HL-60/S4 (cell line): ENCODE measurements around the gene CLDN10.
"Not testable (repeated sequence)": the region's sequence is repeated elsewhere in the genome, so short reads cannot be mapped to it uniquely, and the experiment has no call there.

Source experiments
- in situ Hi-C: fragments of 300-500 bp; cut with MboI; formaldehyde crosslinking; loops from 2 replicates; pipeline ENCODE4 v1.14.3; 2022; ENCODE audit warnings: low sequenced_read_pairs

The CLDN10 gene

GRCh38 chr13:95540888-95541287 lies 11.6 kb upstream of the CLDN10 start:
- in situ Hi-C loops, result loop anchor here (25.0 kb wide), 1 partner anchor 296 kb away; no protein-coding TSS in a partner anchor

- in situ Hi-C loops, result loop anchor here (25.0 kb wide), 1 partner anchor 296 kb away; no protein-coding TSS in a partner anchor
These were observed 11.2 kb upstream of the CLDN10 start for GRCh38 chr13:95541308-95541707.

- in situ Hi-C loops, result loop anchor here (25.0 kb wide), 1 partner anchor 295 kb away; no protein-coding TSS in a partner anchor
These were observed 10.5 kb upstream of the CLDN10 start for GRCh38 chr13:95541911-95542474.

GRCh38 chr13:95544293-95544692 lies 8.2 kb upstream of the CLDN10 start:
- in situ Hi-C loops, result loop anchor here (25.0 kb wide), 1 partner anchor 293 kb away; no protein-coding TSS in a partner anchor

DNA sequence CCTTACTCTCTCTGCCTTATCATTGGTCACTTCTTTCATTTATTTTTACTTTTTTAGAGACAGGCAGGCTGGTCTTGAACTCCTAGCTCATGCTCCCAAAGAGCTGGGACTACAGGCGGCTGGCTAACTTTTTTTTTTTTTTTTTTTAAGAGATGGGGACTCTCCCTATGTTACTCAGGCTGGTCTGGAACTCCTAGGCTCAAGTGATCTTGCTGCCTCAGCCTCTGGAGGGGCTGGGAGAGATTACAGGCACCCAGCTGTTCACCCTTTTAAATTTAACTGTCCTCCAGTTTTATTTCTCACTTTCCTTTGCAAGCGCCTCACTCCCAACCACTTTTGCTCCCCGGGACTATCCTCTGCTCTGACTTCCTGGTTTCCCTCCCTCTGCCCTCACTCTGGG lies 5.6 kb upstream of the CLDN10 start:
- in situ Hi-C loops, result loop anchor here (25.0 kb wide), 1 partner anchor 290 kb away; no protein-coding TSS in a partner anchor

GRCh38 chr13:95547531-95548167 lies 4.9 kb upstream of the CLDN10 start:
- in situ Hi-C loops, result loop anchor here (25.0 kb wide), 1 partner anchor 290 kb away; no protein-coding TSS in a partner anchor

GRCh38 chr13:95552208-95552538 lies 347 bp upstream of the CLDN10 start:
- in situ Hi-C loops, result no loop called here

- in situ Hi-C loops, result no loop called here
These were observed 1.3 kb downstream of the CLDN10 start for GRCh38 chr13:95553581-95554385.

- in situ Hi-C loops, result no loop called here
These were observed 4.5 kb downstream of the CLDN10 start for GRCh38 chr13:95557013-95557412.

DNA sequence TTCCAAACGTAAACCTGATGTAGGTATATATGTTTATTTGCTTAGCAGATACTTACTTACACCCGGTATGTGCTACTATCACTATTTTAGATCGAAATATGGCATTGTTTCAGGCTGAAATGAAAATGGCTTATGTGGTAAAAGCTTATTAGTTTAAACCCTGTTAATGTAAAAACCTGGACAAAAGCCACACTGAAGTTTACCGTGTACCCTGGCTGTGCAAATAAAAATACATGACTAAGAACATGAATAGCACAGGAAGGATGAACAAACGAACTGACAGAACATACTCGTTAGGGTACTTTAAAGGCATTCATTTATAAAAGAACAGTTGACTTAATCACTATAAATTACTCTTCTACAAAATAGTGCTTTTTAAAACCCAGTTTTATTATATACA lies 6.6 kb downstream of the CLDN10 start:
- in situ Hi-C loops, result no loop called here

DNA sequence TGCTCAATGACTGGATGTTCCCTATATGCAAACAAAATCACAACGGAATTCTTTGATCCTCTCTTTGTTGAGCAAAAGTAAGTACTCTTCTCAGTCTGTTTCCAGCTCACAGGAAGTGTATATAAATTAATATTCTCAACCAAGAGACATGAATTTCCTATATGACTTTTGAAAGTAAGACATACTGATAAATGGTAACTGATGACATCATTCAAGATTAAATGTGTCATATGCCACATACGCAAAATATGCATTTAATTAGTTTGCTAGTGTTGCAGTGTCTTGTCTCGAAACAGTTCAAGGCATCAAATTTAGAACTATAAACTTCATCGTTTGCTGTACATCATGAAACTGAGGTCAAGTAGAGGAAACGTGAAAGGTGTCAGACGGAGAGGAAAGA lies 7.9 kb downstream of the CLDN10 start:
- in situ Hi-C loops, result no loop called here

- in situ Hi-C loops, result no loop called here
These were observed 11.6 kb downstream of the CLDN10 start for GRCh38 chr13:95564091-95564490.

DNA sequence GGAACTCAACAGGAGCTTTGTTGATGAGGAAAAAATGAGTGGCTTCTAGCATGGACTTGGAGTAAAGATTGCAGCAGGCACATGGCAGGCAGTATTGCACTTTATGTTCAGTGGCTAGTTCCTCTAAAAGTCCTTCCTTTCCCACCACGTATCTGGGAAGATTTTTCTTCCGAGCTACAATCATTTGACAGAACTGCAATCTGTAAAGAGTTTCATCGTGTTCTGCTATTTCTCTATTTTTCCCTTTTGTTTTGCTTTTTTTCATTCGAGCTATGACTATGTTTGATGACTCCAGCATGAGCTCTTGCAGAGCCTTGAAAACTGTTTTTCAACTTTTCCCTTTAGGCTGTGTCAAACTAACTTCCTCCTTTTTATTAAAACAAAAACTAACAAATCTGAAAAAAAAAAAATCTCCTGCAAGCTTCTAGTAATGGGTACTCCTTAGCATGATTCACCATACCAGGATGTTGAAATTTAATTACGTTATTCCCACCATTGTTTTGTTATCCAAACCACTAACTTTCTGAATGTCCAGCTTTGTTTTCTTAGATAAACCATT lies 12.3 kb downstream of the CLDN10 start:
- in situ Hi-C loops, result no loop called here

DNA sequence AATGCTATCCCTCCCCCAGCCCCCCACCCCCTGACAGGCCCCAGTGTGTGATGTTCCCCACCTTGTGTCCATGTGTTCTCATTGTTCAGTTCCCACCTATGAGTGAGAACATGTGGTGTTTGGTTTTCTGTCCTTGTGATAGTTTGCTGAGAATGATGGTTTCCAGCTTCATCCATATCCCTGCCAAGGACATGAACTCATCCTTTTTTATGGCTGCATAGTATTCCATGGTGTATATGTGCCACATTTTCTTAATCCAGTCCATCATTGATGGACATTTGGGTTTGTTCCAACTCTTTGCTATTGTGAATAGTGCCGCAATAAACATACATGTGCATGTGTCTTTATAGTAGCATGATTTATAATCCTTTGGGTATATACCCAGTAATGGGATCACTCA lies 13.2 kb downstream of the CLDN10 start:
- in situ Hi-C loops, result not testable (repeated sequence)

DNA sequence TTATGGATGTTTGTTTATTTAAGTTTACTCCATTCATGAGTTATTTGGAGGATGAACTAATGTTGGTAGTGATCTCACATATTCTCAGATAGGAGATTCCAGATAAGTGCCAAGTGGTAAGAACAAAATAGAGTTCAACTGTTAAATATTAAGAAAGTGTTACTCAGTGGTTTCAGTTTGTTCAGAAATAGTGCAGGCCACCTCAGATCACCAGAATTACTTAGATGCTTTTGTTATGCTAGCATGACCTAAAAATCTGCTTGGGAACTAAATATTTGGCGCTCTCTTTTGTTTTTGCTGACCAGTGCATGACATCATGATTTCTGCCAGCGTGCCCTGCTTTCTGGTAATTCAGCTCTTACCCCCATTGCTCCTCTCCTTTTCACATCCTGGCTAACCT lies 15.6 kb downstream of the CLDN10 start:
- in situ Hi-C loops, result no loop called here

DNA sequence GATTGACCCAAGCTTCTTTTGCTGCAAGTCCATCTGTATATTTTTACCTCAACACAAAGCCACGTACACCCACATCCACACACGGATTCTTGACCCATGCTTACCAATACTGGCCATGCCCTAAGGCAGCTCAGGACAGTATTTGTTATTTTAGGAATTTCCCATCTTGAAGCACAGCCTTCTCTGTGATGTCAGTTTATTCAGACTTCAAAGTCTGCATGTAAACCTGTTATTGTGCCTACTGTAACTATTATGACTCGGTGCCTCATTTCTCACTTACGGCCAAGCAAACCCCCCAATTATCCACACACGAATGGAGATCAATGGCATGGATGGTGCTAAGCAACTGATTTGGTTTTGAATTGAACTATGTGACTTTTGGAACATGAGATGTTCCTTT lies 17.5 kb downstream of the CLDN10 start:
- in situ Hi-C loops, result no loop called here

GRCh38 chr13:95571941-95572340 lies 19.4 kb downstream of the CLDN10 start:
- in situ Hi-C loops, result no loop called here

DNA sequence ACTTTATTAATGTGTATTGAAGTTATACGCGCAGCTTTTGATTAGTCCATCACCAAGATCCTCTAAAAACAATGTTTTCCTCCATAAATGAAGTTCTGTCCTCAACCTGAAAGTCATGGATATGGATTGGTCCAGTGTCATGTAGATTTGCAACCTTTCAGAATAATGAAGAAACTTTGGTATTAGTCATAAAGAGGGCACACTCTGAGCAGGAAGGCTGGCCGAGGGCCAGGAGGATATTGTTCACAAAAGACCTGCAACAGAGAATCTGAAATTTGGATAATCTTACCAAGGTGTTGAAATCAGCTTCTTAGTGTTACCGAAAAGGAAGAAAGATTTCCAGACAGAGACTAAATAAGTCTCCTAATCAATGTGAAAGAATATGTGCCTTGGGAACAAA lies 20.7 kb downstream of the CLDN10 start:
- in situ Hi-C loops, result no loop called here

DNA sequence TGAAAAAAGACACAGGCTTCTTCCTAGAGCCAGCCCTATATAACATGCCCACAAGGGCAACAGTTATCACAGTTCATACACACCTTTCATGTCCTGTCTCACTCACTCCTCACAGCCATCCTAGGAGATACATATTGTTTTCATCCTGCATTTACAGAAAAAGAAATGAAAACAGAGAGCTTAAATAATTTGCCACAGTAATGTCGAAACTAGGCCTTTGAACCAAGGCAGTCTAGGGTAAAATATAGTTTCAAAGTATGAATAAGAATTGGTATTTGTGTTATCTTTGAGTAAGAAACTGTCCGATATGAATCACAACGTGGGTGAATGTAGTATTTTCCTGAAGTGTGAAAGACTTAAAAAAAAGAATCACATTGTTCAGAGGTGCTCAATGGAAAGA lies 26.8 kb downstream of the CLDN10 start:
- in situ Hi-C loops, result no loop called here

DNA sequence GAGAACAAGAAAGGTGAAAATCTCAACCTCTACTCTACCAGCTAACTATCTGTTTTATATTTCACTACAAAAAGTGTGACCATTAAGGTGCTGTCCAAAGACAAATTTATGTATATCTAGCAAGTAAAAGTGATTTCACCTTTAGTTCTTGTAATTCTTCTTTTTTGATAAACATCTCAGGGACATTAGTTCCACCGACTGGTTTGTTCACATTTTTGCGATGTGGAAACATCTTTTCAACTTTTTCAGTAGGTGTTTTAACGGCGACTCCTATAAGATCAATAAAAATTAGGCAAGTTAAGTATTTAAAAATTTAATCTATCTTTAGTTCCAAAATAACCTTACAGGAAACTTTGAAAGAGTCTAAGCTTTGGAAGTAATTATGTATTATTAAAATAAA lies 33.3 kb downstream of the CLDN10 start:
- in situ Hi-C loops, result no loop called here

GRCh38 chr13:95588134-95588533 lies 35.6 kb downstream of the CLDN10 start:
- in situ Hi-C loops, result no loop called here

GRCh38 chr13:95588721-95589120 lies 36.2 kb downstream of the CLDN10 start:
- in situ Hi-C loops, result no loop called here
